HG03432 (cell line): Measurements from ENCODE around the gene HPCAL1.

Source experiments
- ATAC-seq: cut with Tn5 transposase; IDR thresholded peaks from one replicate; pipeline ENCODE4 v1.9.1; 2021; ENCODE audit warnings: mild to moderate bottlenecking, moderate library complexity; ENCODE audit not compliant: unreplicated experiment

Gene HPCAL1

DNA sequence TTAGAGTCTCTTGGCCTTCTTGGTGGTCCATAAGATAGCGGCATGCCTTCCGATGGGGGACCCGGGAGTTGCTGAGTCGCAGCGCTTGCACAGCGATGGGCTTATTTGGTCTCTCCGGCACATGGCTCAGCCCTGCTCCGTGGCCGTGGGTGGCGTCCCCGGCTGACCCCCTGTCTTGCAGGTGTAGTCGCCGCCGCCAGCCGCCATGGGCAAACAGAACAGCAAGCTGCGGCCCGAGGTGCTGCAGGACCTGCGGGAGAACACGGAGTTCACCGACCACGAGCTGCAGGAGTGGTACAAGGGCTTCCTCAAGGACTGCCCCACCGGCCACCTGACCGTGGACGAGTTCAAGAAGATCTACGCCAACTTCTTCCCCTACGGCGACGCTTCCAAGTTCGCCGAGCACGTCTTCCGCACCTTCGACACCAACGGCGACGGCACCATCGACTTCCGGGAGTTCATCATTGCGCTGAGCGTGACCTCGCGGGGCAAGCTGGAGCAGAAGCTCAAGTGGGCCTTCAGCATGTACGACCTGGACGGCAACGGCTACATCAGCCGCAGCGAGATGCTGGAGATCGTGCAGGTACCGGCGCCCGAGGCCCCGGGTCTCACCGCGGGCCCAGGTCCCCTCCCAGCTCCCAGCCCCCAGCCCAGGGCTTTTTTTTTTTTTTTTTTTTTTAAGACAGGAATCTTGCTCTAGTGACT, 117.0 kb downstream of the HPCAL1 start:
- no peak for ATAC-seq

- no peak for ATAC-seq
Measured at GRCh38 chr2:10422251-10422650, 119.5 kb downstream of the HPCAL1 start.

- ATAC-seq, result no peak
Measured at GRCh38 chr2:10422732-10423399, 120.2 kb downstream of the HPCAL1 start.

- ATAC-seq, result no peak
Measured at GRCh38 chr2:10423400-10423774, 120.7 kb downstream of the HPCAL1 start.

DNA sequence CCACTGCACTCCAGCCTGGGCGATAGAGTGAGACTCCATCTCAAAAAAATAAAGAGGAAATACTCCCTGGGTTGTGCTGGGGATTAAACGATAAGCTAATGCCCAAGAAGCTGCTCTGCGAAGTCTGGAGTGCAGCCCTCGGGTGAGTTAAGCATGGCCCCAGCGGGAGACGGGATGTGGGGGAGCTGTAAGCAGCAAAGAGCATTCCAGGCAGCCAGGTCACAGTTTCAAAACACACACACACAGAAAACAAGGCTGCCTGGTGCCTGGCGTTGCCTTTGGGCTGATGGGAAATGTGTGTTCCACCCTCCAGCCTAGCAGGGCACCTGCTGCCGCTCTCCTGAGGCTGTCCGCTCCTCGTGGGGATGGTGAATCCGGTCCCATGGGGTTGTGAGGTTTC, 121.3 kb downstream of the HPCAL1 start:
- ATAC-seq, result no peak

- no peak for ATAC-seq
Measured at GRCh38 chr2:10424916-10425505, 122.3 kb downstream of the HPCAL1 start.

DNA sequence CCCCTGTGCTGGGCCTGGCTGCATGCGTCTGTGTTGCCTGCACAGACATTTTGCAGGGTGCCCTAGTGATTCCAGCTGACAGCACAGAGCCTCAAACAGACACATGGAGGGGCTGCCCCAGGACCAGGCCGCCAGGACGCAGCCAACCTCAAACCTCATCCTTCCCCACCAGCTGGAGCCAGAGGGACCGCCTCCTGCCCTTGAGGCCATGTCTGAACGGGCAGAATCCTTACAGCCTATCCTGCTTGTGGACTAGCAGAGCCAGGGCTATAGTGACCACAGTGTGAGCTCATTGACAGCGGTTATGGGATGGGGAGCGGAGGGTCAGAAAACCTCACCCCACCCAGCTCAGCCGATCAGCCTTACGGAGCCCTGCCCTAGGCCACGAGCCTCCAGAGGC, 123.0 kb downstream of the HPCAL1 start:
- ATAC-seq, result no peak

- no peak for ATAC-seq
Measured at GRCh38 chr2:10426726-10427617, 124.3 kb downstream of the HPCAL1 start.

DNA sequence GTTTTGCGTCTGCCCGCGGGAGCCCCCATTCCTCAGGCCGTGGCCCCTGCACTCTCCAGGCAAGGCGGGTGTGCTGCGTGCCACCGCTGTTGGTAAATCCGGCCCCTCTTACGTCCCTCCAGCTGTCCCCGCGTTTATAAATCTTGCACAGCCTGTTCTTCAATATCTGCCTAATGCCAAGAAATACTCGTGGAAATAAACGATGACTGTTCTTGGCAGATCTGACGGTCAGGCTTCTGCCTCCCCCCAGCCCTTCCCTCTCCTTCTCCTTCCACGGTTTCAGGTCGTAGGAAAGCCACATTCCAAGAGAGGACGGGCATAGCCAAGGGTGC, 124.9 kb downstream of the HPCAL1 start:
- no peak for ATAC-seq

GRCh38 chr2:10428355-10428754, 125.7 kb downstream of the HPCAL1 start:
- ATAC-seq, result no peak

- ATAC-seq, result no peak
Measured at GRCh38 chr2:10428924-10429323, 126.2 kb downstream of the HPCAL1 start.

- no peak for ATAC-seq
Measured at GRCh38 chr2:10430886-10431622, 128.3 kb downstream of the HPCAL1 start.

DNA sequence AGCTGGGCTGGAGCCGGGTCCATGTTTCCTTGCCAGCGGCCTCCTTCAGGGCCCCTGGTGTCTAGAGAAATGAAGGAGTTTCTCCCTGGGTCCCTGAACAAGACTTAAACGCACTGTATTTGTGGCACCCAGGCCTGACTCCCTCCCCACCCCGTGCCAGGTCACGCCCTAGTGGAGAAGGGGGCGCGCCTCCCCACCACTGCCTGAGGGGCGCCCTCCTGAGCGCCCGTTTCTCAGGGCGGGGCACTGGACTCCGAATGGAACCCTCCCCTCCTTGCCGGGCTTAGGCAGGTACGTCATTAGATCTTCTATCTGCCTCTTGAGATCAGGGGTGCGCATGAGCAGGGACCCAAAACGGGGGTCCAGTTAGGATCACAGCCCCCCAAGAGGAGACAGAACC, 129.1 kb downstream of the HPCAL1 start:
- no peak for ATAC-seq

DNA sequence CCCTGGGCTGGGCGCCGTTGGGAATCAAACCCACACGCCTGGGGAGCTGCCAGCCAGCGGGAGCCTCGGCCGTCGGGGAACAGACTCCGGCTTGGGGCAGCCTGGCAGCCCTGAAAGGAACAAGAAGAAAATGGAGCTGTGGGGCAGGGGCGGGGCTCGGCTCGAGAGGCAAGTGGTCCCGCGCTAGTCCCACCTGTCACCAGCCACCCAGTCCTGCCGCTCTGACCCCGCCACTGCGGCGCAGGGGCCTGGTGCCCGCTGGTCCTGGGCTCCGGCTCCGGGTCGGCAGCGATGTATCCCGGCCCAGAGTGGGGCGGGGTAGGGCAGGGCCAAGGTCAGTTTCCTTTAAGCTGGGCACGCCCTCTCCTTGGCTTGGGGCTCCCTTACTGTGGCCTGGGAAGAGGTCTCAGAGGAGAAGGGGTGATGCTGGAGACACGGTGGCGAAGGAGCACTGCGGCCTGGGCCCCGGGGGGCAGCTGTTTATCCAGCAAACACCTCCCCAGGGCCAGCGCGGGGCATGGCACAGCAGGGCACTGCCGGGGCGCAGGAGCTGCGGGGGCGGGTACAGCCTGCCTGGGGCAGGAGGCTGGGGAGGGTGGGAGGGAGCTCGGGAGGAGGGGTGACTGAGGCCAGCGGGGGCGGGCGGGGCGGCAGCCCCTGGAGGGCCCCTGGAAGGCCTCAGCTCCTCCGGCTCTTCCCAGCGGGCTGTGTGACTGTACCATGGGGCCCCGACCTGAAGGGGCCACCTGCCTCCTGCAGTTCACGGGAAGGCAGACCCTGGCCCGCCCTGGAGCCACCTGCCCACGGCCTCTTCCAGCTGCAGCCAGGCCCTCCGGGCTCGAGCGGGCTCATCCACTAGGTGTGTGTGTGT, 129.8 kb downstream of the HPCAL1 start:
- peak; percentile 67 for ATAC-seq

GRCh38 chr2:10433264-10433946, 130.7 kb downstream of the HPCAL1 start:
- ATAC-seq, result no peak

GRCh38 chr2:10433947-10434885, 131.5 kb downstream of the HPCAL1 start:
- ATAC-seq, result no peak

- ATAC-seq, result peak; percentile 62
Measured at GRCh38 chr2:10434886-10435819, 132.4 kb downstream of the HPCAL1 start.
